Endothelial cell of umbilical vein (primary cell): ENCODE measurements around the gene ZDHHC18. TPM values are rescaled to one million over a fixed set of nuclear protein-coding genes. Genes with fewer than 3 reads are reported as not detected.
A peak's percentile ranks its signal among the peaks of the same experiment; 100 is the strongest.

Experiments
- BruUV-seq: library from RNA; stranded (reverse); fragments of 400-500 nt; replicated peaks from 2 replicates; lab custom pipeline; 2021; lab: Mats Ljungman, UMichigan
- CTCF ChIA-PET: fragments of 300-600, 350-600 bp; sonication (Branson Sonifier 250); formaldehyde crosslinking; loops from one replicate; lab custom pipeline; 2021; ENCODE audit warnings: antibody characterized with exemption, inconsistent platforms; lab: Charles Lee
- POLR2A ChIA-PET: fragments of 300-600, 350-600 bp; sonication (Branson Sonifier 250); formaldehyde crosslinking; loops from one replicate; lab custom pipeline; 2021; ENCODE audit warnings: antibody characterized with exemption, inconsistent platforms; lab: Charles Lee
- DNase-seq: peaks from one replicate; pipeline ENCODE4 v3.0.0-alpha.2; 2011; ENCODE audit warnings: low read depth, low spot score
- FAIRE-seq: peaks from 2 replicates; lab custom pipeline; 2011; peaks lifted over from hg19 to GRCh38; lab: Jason Lieb, UNC
- H2AFZ ChIP-seq: 2 replicates; pipeline ENCODE4 v1.6.0; 2012; ENCODE audit warnings: low read depth, low read length, control low read depth, inconsistent platforms
- H3K27ac ChIP-seq: 2 replicates; pipeline ENCODE4 v1.5.1; 2011; ENCODE audit warnings: low read depth, mild to moderate bottlenecking, control low read depth, low read length, moderate library complexity; ENCODE audit not compliant: insufficient read depth
- H3K27me3 ChIP-seq, 2 experiments: 2 replicates each; pipeline versions ENCODE4 v1.6.0 to v1.6.1; 2011; ENCODE audit warnings: low read length in 2 of 2, mixed read lengths in 1 of 2; ENCODE audit not compliant: control insufficient read depth in 2 of 2, insufficient read depth in 2 of 2
- H3K36me3 ChIP-seq, 2 experiments: 2 replicates in 1 of 2; 3 replicates in 1 of 2; pipeline ENCODE4 v1.5.1; 2011; ENCODE audit warnings: low read length in 2 of 2, mild to moderate bottlenecking in 1 of 2, moderate library complexity in 1 of 2; ENCODE audit not compliant: control insufficient read depth in 2 of 2, insufficient read depth in 2 of 2; ENCODE audit errors: extremely low read depth in 1 of 2
- H3K4me1 ChIP-seq: 3 replicates; pipeline ENCODE4 v1.5.1; 2011; ENCODE audit warnings: mild to moderate bottlenecking, low read length; ENCODE audit not compliant: control insufficient read depth, insufficient read depth; ENCODE audit errors: extremely low read depth
- H3K4me2 ChIP-seq: 2 replicates; pipeline ENCODE4 v1.6.1; 2011; ENCODE audit warnings: low read length, control low read depth, mixed read lengths; ENCODE audit not compliant: insufficient read depth
- H3K4me3 ChIP-seq, 3 experiments: fragments of 200-600 bp in 1 of 3; sonication (generic), shearing (Covaris generic) in 1 of 3; replicated peaks in 1 of 3; 2 replicates each; pipeline ENCODE4 v1.5.1; 2011 to 2016; ENCODE audit warnings: control low read depth in 3 of 3, low read length in 3 of 3, mild to moderate bottlenecking in 2 of 3, inconsistent platforms in 1 of 3, low read depth in 1 of 3, moderate library complexity in 1 of 3; ENCODE audit not compliant: insufficient read depth in 1 of 3
- H3K79me2 ChIP-seq: 2 replicates; pipeline ENCODE4 v1.6.0; 2012; ENCODE audit warnings: low read length, inconsistent platforms; ENCODE audit not compliant: control insufficient read depth, insufficient read depth
- H3K9ac ChIP-seq: replicated peaks from 2 replicates; pipeline ENCODE3; 2011; ENCODE audit warnings: low read length, control low read depth; ENCODE audit not compliant: insufficient read depth; ENCODE audit errors: extremely low read depth
- H3K9me1 ChIP-seq: replicated peaks from 3 replicates; pipeline ENCODE4 v1.6.0; 2011; ENCODE audit warnings: mild to moderate bottlenecking, low read length; ENCODE audit not compliant: control insufficient read depth, insufficient read depth; ENCODE audit errors: extremely low read depth
- H3K9me3 ChIP-seq: replicated peaks from 2 replicates; pipeline ENCODE4 v1.5.1; 2012; ENCODE audit warnings: low read length, inconsistent platforms; ENCODE audit not compliant: control insufficient read depth, insufficient read depth
- H4K20me1 ChIP-seq: replicated peaks from 2 replicates; pipeline ENCODE3; 2011; ENCODE audit warnings: mild to moderate bottlenecking, low read length; ENCODE audit not compliant: control insufficient read depth, insufficient read depth; ENCODE audit errors: extremely low read depth
- CTCF ChIP-seq, 2 donors: IDR thresholded peaks; 1 replicate in 1 of 2; 2 replicates in 1 of 2; pipeline ENCODE4 v1.5.1; 2011; ENCODE audit warnings: low read length in 2 of 2, mild to moderate bottlenecking in 2 of 2, moderate library complexity in 2 of 2, control low read depth in 1 of 2, inconsistent platforms in 1 of 2, low read depth in 1 of 2; ENCODE audit not compliant: insufficient read depth in 1 of 2; ENCODE audit errors: extremely low read depth in 1 of 2
- EZH2 ChIP-seq: IDR thresholded peaks from 2 replicates; pipeline ENCODE4 v1.6.1; 2012; ENCODE audit warnings: borderline replicate concordance, low read depth, mild to moderate bottlenecking, moderate library complexity, low read length, inconsistent platforms; ENCODE audit not compliant: severe bottlenecking
- FOS ChIP-seq: IDR thresholded peaks from 2 replicates; pipeline ENCODE4 v1.6.1; 2011; ENCODE audit warnings: mild to moderate bottlenecking, low read length, moderate library complexity, borderline replicate concordance; ENCODE audit not compliant: insufficient read depth
- GATA2 ChIP-seq: IDR thresholded peaks from 2 replicates; pipeline ENCODE4 v1.7.0; 2011; ENCODE audit warnings: low read depth, mild to moderate bottlenecking, moderate library complexity, mixed read lengths, low read length; ENCODE audit not compliant: insufficient read length, insufficient read depth
- JUN ChIP-seq: IDR thresholded peaks from 2 replicates; pipeline ENCODE4 v1.6.1; 2011; ENCODE audit warnings: borderline replicate concordance, low read depth; ENCODE audit not compliant: insufficient read length, insufficient read depth
- MAX ChIP-seq: IDR thresholded peaks from 2 replicates; pipeline ENCODE4 v1.6.1; 2011; ENCODE audit not compliant: insufficient read depth, insufficient read length
- MYC ChIP-seq: IDR thresholded peaks from one replicate; pipeline ENCODE4 v1.6.1; 2011; ENCODE audit warnings: mild to moderate bottlenecking, low read depth, low read length
- POLR2A ChIP-seq: IDR thresholded peaks from 2 replicates; pipeline ENCODE4 v1.6.1; 2012; ENCODE audit warnings: low read depth, mild to moderate bottlenecking, control low read depth, low read length
- POLR2AphosphoS5 ChIP-seq: IDR thresholded peaks from 2 replicates; pipeline ENCODE4 v1.6.1; 2012; ENCODE audit warnings: low read depth, mild to moderate bottlenecking, control low read depth, low read length, moderate library complexity; ENCODE audit not compliant: insufficient read depth
- dilution Hi-C: fragments of 300-500 bp; cut with MboI; formaldehyde crosslinking; loops from one replicate; pipeline ENCODE4 v1.15.0; 2019; ENCODE audit warnings: low sequenced_read_pairs; ENCODE audit not compliant: extremely low pct_ligation_motif_present
- intact Hi-C: fragments of 100-400 bp; cut with micrococcal nuclease; formaldehyde crosslinking; loops from one replicate; pipeline ENCODE4 v1.10.0; 2022
- polyA plus RNA-seq, 4 experiments: library from polyadenylated mRNA; depleted of rRNA in 3 of 4; stranded (reverse) in 3 of 4; unstranded in 1 of 4; fragments of >200 nt; gene quantifications; 2 replicates each; pipeline versions ENCODE4 v1.2.1 to v1.2.3, GENCODE V29; 2011 to 2012; ENCODE audit warnings: missing spikeins in 1 of 4
- total RNA-seq: library from RNA; stranded (reverse); gene quantifications from 2 replicates; pipeline ENCODE4 v1.2.3, GENCODE V29; 2021

The ZDHHC18 gene
- total and polyA plus RNA-seq, 2 donors (not counting 3 experiments of a cell fraction or from before 2014, with no cell fraction given): 25.2 to 48.2 TPM

- Histone ChIP-seq H3K4me3 (peak overlapping the region; percentile 51 to 76 (median 52)), H3K79me2 (no peaks in the 10 kb centered on the region), H4K20me1 (no peaks in the 10 kb centered on the region), H2AFZ (peak overlapping the region; percentile 63), H3K9me1 (no peaks in the 10 kb centered on the region), H3K4me1 (peaks cover 48% of the 10 kb centered on the region), H3K4me2 (peak overlapping the region; percentile 84), H3K36me3 (peaks cover 1 to 3% of the 10 kb centered on the region in 2 experiments), H3K9me3 (no peaks in the 10 kb centered on the region), H3K9ac (peak overlapping the region; percentile 85), H3K27me3 (no peaks in the 10 kb centered on the region), H3K27ac (peak overlapping the region; percentile 69)
- dilution Hi-C loops: loop anchor here (5.0 kb wide), 1 partner anchor 85 kb away; no protein-coding TSS in a partner anchor
- DNase-seq: no peak
- intact Hi-C loops: no loop called here
- TSS peak; percentile 90 for BruUV-seq
- no peak for FAIRE-seq
- TF ChIP-seq POLR2AphosphoS5: no peak
- no peak for TF ChIP-seq JUN
- TF ChIP-seq EZH2: no peak
- TF ChIP-seq MAX: no peak
- no peak for TF ChIP-seq CTCF (IDR thresholded peaks at IDR 0.05; ENCODE audit: extremely low read depth in 1 of 2, insufficient read depth in 1 of 2, low read depth in 1 of 2, low read length in 2 of 2)
- TF ChIP-seq MYC: no peak
- no peak for TF ChIP-seq POLR2A
- TF ChIP-seq GATA2: no peak
- no peak for TF ChIP-seq FOS
- ChIA-PET POLR2A (interaction anchor here (0.6 to 1.0 kb wide), 3 partner anchors 63 to 272 kb away, joined by 3 to 9 read pairs (median 4); no protein-coding TSS in a partner anchor), CTCF (interaction anchor here (0.6 to 9.4 kb wide), 10 partner anchors 16 to 751 kb away, joined by 3 to 428 read pairs (median 19); partner anchors contain the start of gene ARID1A)
Measured at GRCh38 chr1:26787381-26787705, 39.1 kb upstream of the ZDHHC18 start.
